ENCODE data around the gene CNTNAP2. TPM values are rescaled to one million over a fixed set of nuclear protein-coding genes. Genes with fewer than 3 reads are reported as not detected.

The CNTNAP2 gene
- total and polyA plus RNA-seq, 4 donors = 0.14 to 2.3 (median 1.1) TPM

- peaks cover 2 to 15% (median 12%) of the 10 kb centered on the region in 4 donors for H3K4me1 ChIP-seq (ENCODE audit: control insufficient read depth in 4 of 4, insufficient read depth in 4 of 4, low read length in 3 of 4)
- H3K27ac ChIP-seq (ENCODE audit: low read depth in 1 of 2, low read length in 2 of 2) = no peak overlapping the region
- no peaks in the 10 kb centered on the region for H3K36me3 ChIP-seq (ENCODE audit: control insufficient read depth in 4 of 4, insufficient read depth in 3 of 4, low read depth in 1 of 4, low read length in 3 of 4)
- no peak overlapping the region for H3K9ac ChIP-seq (ENCODE audit: low read depth in 1 of 2, low read length in 2 of 2)
- no peak for TF ChIP-seq JUND (IDR thresholded peaks at IDR 0.05)
- no peak for TF ChIP-seq RXRA (IDR thresholded peaks at IDR 0.05)
- TF ChIP-seq TAF1 (conservative IDR thresholded peaks at IDR 0.05) = no peak
- TF ChIP-seq SP1 (IDR thresholded peaks at IDR 0.05) = no peak
- TF ChIP-seq HNF4A (conservative IDR thresholded peaks at IDR 0.05) = no peak
- TF ChIP-seq FOXA2 (IDR thresholded peaks at IDR 0.05) = no peak
- no peak for TF ChIP-seq ZBTB33 (IDR thresholded peaks at IDR 0.05)
- TF ChIP-seq FOXA1 (IDR thresholded peaks at IDR 0.05) = no peak
- no peak for TF ChIP-seq CTCF (IDR thresholded peaks at IDR 0.05; ENCODE audit: low read depth, low read length, missing input control)
- no peak for TF ChIP-seq GABPA (IDR thresholded peaks at IDR 0.05 in 1 of 2, conservative IDR thresholded peaks at IDR 0.05 in 1 of 2)
- TF ChIP-seq RAD21 (IDR thresholded peaks at IDR 0.05) = no peak
- no peak for TF ChIP-seq MAX (IDR thresholded peaks at IDR 0.05)
- no peak for TF ChIP-seq YY1 (IDR thresholded peaks at IDR 0.05)
- no peak for TF ChIP-seq REST (IDR thresholded peaks at IDR 0.05)
- TF ChIP-seq ATF3 (IDR thresholded peaks at IDR 0.05) = no peak
- TF ChIP-seq EGR1 (IDR thresholded peaks at IDR 0.05; ENCODE audit: low read depth in 2 of 2) = no peak
- H3K4me3 ChIP-seq (ENCODE audit: low read depth in 1 of 3, low read length in 3 of 3) = no peak overlapping the region
- H3K9me3 ChIP-seq (ENCODE audit: control insufficient read depth in 4 of 4, low read length in 3 of 4) = no peaks in the 10 kb centered on the region
- WGBS = 47% methylated on average over 5 of the region's 5 CpGs
- DNase-seq (ENCODE audit: low spot score) = no peak
- no peaks in the 10 kb centered on the region for H3K27me3 ChIP-seq (ENCODE audit: control insufficient read depth in 4 of 4, insufficient read depth in 4 of 4, low read length in 3 of 4)
Measured at GRCh38 chr7:148337995-148338747, 2221.6 kb downstream of the CNTNAP2 start.
